OCI-LY3 (cell line): ENCODE results near the gene PIWIL4.

ENCODE experiments used
- H2AFZ ChIP-seq: fragments of 200-600, 300-600 bp; shearing (Covaris generic); 2 replicates; pipeline ENCODE4 v1.6.0; 2014; ENCODE audit warnings: antibody characterized with exemption, low read depth, low read length
- H3K27ac ChIP-seq: fragments of 200-600, 300-600 bp; sonication (generic); 2 replicates; pipeline ENCODE4 v1.5.1; 2014; ENCODE audit warnings: mild to moderate bottlenecking, low read length, moderate library complexity, mixed read lengths
- H3K27me3 ChIP-seq: fragments of 200-600, 300-600 bp; sonication (generic); 2 replicates; pipeline ENCODE4 v1.6.1; 2014; ENCODE audit warnings: low read depth, low read length, mixed read lengths
- H3K36me3 ChIP-seq: fragments of 200-600, 300-600 bp; sonication (generic); replicated peaks from 2 replicates; pipeline ENCODE3; 2014; ENCODE audit warnings: low read depth, low read length, mixed read lengths
- H3K4me1 ChIP-seq: fragments of 300-600, 200-600 bp; sonication (generic); 2 replicates; pipeline ENCODE4 v1.6.1; 2014; ENCODE audit warnings: low read length, mixed read lengths
- H3K4me2 ChIP-seq: fragments of 200-600, 300-600 bp; sonication (generic); 2 replicates; pipeline ENCODE4 v1.6.1; 2014; ENCODE audit warnings: low read length, mixed read lengths
- H3K4me3 ChIP-seq: fragments of 300-600, 200-600 bp; sonication (generic); 2 replicates; pipeline ENCODE4 v1.5.1; 2014; ENCODE audit warnings: antibody characterized with exemption, mild to moderate bottlenecking, low read length, moderate library complexity
- H3K79me2 ChIP-seq: fragments of 300-600, 200-600 bp; shearing (Covaris generic); 2 replicates; pipeline ENCODE4 v1.6.1; 2014; ENCODE audit warnings: mild to moderate bottlenecking, low read length, mixed read lengths
- H3K9ac ChIP-seq: fragments of 300-600, 200-600 bp; shearing (Covaris generic); 2 replicates; pipeline ENCODE4 v1.6.0; 2014; ENCODE audit warnings: mild to moderate bottlenecking, low read length, moderate library complexity
- H3K9me3 ChIP-seq: fragments of 200-600, 300-600 bp; shearing (Covaris generic); 2 replicates; pipeline ENCODE4 v1.6.1; 2014; ENCODE audit warnings: low read length, mixed read lengths; ENCODE audit not compliant: insufficient read depth
- H4K20me1 ChIP-seq: fragments of 200-600, 300-600 bp; sonication (generic); 2 replicates; pipeline ENCODE4 v1.6.1; 2016; ENCODE audit warnings: low read length, mixed read lengths; ENCODE audit not compliant: insufficient read depth
- EZH2phosphoT487 ChIP-seq: fragments of 200-600 bp; shearing (Covaris generic); IDR thresholded peaks from 2 replicates; pipeline ENCODE4 v1.6.1; 2018; ENCODE audit warnings: antibody characterized with exemption, mixed run types, low read depth
- TF ChIP-seq, protein P1 (sequence below): fragments of 200-600, 300-600 bp; sonication (generic); IDR thresholded peaks from 2 replicates; pipeline ENCODE4 v1.5.1; 2014; ENCODE audit warnings: antibody characterized with exemption, low read length, low read depth

Gene PIWIL4

DNA sequence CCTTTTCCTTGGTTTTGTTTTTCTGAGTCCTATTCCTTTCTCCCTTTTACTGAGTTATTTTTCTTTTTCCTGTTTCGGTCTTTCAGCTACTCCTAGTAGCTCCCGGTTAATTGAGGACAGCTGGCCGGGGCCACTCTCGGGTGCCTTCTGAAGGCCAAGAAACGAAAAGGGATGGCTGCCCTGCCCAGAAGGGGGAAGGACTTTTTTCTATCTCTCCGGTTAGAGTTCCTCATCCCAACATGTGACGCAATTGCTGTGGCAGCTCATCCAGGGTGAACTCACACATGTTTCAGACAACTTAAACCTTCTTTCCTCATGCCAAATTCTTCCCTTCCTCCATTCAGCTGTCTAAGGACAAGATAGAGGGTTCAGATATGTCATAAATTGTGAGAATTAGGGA is 83.6 kb downstream of the PIWIL4 start:
- H3K9me3 ChIP-seq = no peaks in the 10 kb centered on the region
- no peak overlapping the region for H2AFZ ChIP-seq
- no peak overlapping the region for H3K9ac ChIP-seq
- no peaks in the 10 kb centered on the region for H4K20me1 ChIP-seq
- no peak overlapping the region for H3K4me3 ChIP-seq
- no peak overlapping the region for H3K27ac ChIP-seq
- no peaks in the 10 kb centered on the region for H3K27me3 ChIP-seq
- H3K79me2 ChIP-seq = no peaks in the 10 kb centered on the region
- no peaks in the 10 kb centered on the region for H3K36me3 ChIP-seq
- no peak overlapping the region for H3K4me2 ChIP-seq
- H3K4me1 ChIP-seq = no peaks in the 10 kb centered on the region
- TF ChIP-seq, protein P1, sequence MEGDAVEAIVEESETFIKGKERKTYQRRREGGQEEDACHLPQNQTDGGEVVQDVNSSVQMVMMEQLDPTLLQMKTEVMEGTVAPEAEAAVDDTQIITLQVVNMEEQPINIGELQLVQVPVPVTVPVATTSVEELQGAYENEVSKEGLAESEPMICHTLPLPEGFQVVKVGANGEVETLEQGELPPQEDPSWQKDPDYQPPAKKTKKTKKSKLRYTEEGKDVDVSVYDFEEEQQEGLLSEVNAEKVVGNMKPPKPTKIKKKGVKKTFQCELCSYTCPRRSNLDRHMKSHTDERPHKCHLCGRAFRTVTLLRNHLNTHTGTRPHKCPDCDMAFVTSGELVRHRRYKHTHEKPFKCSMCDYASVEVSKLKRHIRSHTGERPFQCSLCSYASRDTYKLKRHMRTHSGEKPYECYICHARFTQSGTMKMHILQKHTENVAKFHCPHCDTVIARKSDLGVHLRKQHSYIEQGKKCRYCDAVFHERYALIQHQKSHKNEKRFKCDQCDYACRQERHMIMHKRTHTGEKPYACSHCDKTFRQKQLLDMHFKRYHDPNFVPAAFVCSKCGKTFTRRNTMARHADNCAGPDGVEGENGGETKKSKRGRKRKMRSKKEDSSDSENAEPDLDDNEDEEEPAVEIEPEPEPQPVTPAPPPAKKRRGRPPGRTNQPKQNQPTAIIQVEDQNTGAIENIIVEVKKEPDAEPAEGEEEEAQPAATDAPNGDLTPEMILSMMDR = no peak
- no peak for TF ChIP-seq EZH2phosphoT487

DNA sequence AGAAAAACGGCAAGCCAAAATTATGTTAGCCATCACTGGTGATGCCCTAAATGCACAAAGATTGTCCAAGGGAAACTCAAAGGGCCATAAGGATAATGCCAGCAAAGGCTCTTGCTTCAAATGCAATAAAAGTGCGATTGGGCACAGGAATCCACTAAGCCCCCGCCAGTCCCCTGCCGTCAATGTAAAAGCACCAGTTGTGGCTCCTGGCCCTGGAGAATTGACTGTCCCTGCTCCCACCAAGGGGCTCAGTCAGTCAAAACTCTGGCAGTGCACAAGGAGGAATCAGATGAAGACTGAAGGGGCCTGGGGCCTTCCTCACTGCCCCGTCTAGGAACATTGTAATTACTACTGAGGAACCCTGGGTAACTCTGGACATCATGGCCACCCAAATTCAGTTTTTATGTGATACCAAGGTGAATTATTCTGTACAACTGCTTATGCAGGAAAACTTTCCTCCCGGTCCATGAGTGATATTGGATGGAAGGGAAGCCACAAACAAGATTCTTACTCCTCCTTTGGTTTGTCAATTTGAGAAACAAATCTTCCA is 85.6 kb downstream of the PIWIL4 start:
- H3K27me3 ChIP-seq = 0 out of 2 replicates have a peak, but pooled peaks cover 3% of the 10 kb centered on the region
- H3K79me2 ChIP-seq = no peaks in the 10 kb centered on the region
- no peak overlapping the region for H2AFZ ChIP-seq
- H4K20me1 ChIP-seq = no peaks in the 10 kb centered on the region
- TF ChIP-seq, protein P1 = no peak
- no peak for TF ChIP-seq EZH2phosphoT487
- no peak overlapping the region for H3K4me2 ChIP-seq
- H3K36me3 ChIP-seq = no peaks in the 10 kb centered on the region
- no peaks in the 10 kb centered on the region for H3K9me3 ChIP-seq
- no peak overlapping the region for H3K4me3 ChIP-seq
- no peak overlapping the region for H3K27ac ChIP-seq
- H3K9ac ChIP-seq = no peak overlapping the region
- no peaks in the 10 kb centered on the region for H3K4me1 ChIP-seq

DNA sequence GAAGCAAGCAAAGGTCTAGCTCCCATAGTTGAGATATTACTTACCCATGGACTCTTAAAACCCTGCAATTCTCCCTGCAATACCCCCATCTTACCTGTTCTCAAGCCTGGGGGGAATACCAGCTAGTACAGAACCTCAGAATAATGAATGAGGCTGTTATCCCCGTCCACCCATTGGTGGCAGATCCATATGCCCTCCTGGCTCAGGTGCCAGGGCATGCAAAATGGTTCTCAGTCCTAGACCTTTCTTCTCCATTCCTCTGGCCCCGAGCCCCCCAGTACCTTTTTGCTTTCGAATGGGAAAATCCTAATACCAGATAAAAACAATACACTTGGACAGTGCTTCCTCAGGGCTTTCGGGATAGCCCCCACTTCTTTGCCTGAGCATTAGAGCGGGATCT is 86.4 kb downstream of the PIWIL4 start:
- H3K4me2 ChIP-seq = no peak overlapping the region
- 0 out of 2 replicates have a peak, but pooled peaks cover 3% of the 10 kb centered on the region for H3K27me3 ChIP-seq
- H3K9me3 ChIP-seq = no peaks in the 10 kb centered on the region
- H3K4me1 ChIP-seq = no peaks in the 10 kb centered on the region
- H3K36me3 ChIP-seq = no peaks in the 10 kb centered on the region
- no peak overlapping the region for H3K9ac ChIP-seq
- H4K20me1 ChIP-seq = no peaks in the 10 kb centered on the region
- H2AFZ ChIP-seq = no peak overlapping the region
- H3K4me3 ChIP-seq = no peak overlapping the region
- no peak overlapping the region for H3K27ac ChIP-seq
- H3K79me2 ChIP-seq = no peaks in the 10 kb centered on the region
- TF ChIP-seq EZH2phosphoT487 = no peak
- TF ChIP-seq, protein P1 = no peak

DNA sequence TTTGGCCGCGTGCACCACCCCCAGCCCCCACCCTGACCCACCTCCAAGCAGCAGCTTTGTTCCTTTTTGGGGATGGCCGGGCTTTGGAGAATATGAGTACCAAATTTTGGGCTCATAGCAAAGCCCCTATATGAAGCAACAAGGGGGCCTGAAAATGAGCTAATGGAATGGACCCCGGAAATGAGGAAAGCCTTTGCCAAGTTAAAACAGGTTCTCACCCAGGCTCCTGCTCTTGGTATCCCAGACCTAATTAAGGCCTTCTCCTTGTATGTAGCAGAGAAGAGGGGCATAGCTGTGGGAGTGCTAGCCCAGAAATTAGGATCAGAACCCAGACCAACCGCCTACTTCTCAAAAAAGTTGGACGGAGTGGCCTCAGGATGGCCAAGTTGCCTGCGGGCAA is 87.0 kb downstream of the PIWIL4 start:
- 0 out of 2 replicates have a peak, but pooled peaks cover 3% of the 10 kb centered on the region for H3K27me3 ChIP-seq
- no peak overlapping the region for H2AFZ ChIP-seq
- H3K36me3 ChIP-seq = no peaks in the 10 kb centered on the region
- no peaks in the 10 kb centered on the region for H3K79me2 ChIP-seq
- no peaks in the 10 kb centered on the region for H3K9me3 ChIP-seq
- no peaks in the 10 kb centered on the region for H3K4me1 ChIP-seq
- TF ChIP-seq, protein P1 = no peak
- TF ChIP-seq EZH2phosphoT487 = no peak
- H3K4me2 ChIP-seq = no peak overlapping the region
- no peaks in the 10 kb centered on the region for H4K20me1 ChIP-seq
- H3K27ac ChIP-seq = no peak overlapping the region
- no peak overlapping the region for H3K4me3 ChIP-seq
- H3K9ac ChIP-seq = no peak overlapping the region
